AG09309 (cell line): ENCODE measurements around the gene RAB11FIP2.

Experiments used
- DNase-seq: peaks from one replicate; pipeline ENCODE4 v3.0.0-alpha.2; 2010; ENCODE audit warnings: low read depth
- H3K4me3 ChIP-seq: 2 replicates; pipeline ENCODE4 v1.5.1; 2011; ENCODE audit warnings: mild to moderate bottlenecking, low read depth, low read length, moderate library complexity; ENCODE audit not compliant: control insufficient read depth
- CTCF ChIP-seq: IDR thresholded peaks from 2 replicates; pipeline ENCODE4 v1.5.1; 2011; ENCODE audit warnings: mild to moderate bottlenecking, low read depth, low read length, inconsistent platforms; ENCODE audit not compliant: insufficient read depth, control insufficient read depth; ENCODE audit errors: missing control alignments

Gene RAB11FIP2

DNA sequence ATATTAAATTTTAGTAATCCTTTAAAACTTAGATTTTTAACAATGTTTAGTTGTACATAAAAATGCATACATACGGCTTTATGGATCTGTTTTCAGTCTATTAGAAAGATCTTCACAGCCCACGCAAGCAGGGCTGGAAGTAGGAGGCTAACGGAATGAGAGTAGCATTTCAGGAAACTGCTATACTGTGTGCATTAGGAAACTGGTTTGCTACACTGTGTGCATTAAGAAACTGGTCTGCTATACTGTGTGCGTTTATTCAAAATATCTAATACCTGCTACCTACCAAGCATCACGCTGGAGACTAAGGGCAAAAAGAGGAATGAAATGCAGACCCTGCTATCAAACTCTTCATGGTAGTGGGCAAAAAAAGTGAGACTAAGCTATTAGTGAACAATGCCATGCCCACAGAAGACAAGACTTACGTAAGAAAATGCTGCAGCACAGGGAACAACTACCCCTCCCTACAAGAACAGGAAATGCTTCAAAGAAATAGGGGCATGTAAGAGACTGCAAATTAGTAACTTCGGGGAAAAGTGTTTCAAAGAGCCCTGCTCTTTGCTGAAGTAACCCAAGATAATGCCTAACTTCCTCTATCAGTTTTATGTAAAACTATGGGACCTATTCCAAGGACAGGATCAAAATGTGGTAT, 11.3 kb downstream of the RAB11FIP2 start:
- H3K4me3 ChIP-seq: no peak overlapping the region
- TF ChIP-seq CTCF: no peak
- DNase-seq: no peak

- no peak overlapping the region for H3K4me3 ChIP-seq
- no peak for DNase-seq
- no peak for TF ChIP-seq CTCF
Measured at GRCh38 chr10:118034791-118035261, 11.9 kb downstream of the RAB11FIP2 start.

GRCh38 chr10:118033905-118034304, 12.8 kb downstream of the RAB11FIP2 start:
- no peak for DNase-seq
- no peak overlapping the region for H3K4me3 ChIP-seq
- TF ChIP-seq CTCF: no peak

DNA sequence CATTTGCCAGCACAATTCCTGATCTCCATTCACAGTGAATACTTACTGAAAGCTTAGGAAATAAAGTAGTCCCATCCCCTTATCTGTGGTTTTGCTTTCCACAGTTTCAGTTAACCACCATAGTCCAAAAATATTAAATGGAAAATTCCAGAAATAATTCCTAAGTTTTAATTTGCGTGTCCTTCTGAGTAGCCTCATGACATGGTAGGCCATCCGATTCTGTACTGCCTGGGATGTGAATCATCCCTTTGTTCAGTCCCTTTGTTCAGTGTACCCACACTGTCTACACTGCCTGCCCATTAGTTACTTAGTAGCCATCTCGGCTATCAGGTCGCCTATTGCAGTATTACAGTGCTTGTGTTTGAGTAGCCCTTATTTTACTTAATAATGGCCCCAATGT, 14.2 kb downstream of the RAB11FIP2 start:
- H3K4me3 ChIP-seq: no peak overlapping the region
- no peak for TF ChIP-seq CTCF
- DNase-seq: no peak

DNA sequence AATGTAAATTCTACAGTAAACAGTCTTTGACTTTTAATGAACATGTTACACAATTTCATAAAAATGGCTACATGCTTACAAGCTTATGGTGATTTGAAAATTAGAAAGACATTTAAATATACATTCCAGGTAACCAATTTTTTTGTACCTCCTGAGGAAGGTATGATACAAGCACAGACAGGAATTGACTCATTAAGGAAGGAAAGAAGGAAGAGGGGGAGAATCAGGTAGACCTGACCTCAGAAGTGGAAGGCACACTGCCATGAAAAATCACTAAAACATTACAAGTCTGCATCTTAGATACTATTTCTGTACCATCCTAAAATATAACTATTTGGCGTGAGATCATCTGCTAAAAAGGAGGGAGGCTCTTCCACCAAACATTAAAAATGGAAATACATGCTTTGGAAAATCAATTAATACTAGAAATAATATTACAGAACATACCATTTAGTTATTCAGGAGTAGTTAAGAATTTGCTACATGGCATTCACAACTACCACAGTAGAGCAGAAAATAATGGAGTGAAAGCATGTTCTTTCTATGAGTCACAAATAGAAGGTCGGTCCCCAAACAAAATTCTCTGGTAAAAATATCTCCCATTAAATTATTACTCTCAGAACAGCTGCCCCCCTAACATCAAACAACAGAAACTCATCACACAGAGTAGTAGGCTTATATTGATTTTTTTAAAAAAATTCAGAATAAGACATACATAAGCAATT, 15.2 kb downstream of the RAB11FIP2 start:
- no peak overlapping the region for H3K4me3 ChIP-seq
- TF ChIP-seq CTCF: no peak
- no peak for DNase-seq

DNA sequence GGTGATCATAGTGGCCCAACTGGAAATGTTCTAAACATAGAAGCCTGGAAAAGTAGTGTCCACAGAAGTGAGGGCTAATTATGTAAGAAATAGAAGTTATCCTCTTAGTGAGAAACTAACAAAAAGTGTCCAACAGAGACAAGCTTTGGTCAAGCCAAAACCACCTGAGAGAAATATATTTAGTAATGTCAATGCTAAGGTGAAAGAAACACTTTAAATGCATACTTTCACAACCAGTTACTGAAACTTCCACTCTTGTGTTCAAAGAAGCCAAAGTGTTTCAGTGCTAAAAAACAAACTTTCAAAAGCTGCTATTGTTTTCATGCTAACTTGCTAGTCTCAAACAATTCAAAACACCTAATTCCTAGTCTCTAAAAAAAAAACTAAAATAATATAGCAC, 18.1 kb downstream of the RAB11FIP2 start:
- no peak overlapping the region for H3K4me3 ChIP-seq
- no peak for DNase-seq
- TF ChIP-seq CTCF: no peak
